Esophagus muscularis mucosa (tissue), 3 donors: ENCODE results near the gene GRIA4.

ENCODE experiments used
- POLR2A ChIP-seq: fragments of 450-650 bp; IDR thresholded peaks from one replicate; pipeline ENCODE4 v1.6.1; 2017; ENCODE audit warnings: antibody characterized with exemption, moderate library complexity, mild to moderate bottlenecking, low read depth
- TF ChIP-seq, protein P1 (sequence below), 3 experiments: fragments of 200-600 bp in 2 of 3; fragments of 450-650 bp in 1 of 3; sonication (generic) in 2 of 3; IDR thresholded peaks; one replicate each; pipeline ENCODE4 v1.5.1; 2017 to 2019; ENCODE audit warnings: antibody characterized with exemption in 3 of 3, mild to moderate bottlenecking in 2 of 3, moderate library complexity in 1 of 3

DNA sequence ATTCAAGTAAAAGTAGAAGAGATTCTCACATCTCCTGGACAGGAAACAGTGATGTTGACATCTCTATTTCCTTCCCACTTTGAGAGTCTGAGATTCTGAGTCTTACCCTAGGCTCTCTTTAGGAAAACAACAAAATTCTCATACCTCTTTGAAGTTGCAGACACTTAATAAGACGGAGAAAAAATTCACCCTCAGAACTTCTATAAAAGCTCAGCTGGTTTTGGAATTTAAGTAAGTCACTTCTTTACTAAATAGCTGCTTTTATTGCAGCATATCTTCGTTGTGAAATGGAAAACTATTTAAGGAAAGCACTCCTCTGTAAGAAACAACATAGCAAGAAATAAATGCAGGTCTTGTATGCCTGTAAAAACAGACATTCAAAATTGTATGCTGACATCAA lies 333.0 kb downstream of the GRIA4 start:
- no peak for TF ChIP-seq POLR2A
- TF ChIP-seq, protein P1, sequence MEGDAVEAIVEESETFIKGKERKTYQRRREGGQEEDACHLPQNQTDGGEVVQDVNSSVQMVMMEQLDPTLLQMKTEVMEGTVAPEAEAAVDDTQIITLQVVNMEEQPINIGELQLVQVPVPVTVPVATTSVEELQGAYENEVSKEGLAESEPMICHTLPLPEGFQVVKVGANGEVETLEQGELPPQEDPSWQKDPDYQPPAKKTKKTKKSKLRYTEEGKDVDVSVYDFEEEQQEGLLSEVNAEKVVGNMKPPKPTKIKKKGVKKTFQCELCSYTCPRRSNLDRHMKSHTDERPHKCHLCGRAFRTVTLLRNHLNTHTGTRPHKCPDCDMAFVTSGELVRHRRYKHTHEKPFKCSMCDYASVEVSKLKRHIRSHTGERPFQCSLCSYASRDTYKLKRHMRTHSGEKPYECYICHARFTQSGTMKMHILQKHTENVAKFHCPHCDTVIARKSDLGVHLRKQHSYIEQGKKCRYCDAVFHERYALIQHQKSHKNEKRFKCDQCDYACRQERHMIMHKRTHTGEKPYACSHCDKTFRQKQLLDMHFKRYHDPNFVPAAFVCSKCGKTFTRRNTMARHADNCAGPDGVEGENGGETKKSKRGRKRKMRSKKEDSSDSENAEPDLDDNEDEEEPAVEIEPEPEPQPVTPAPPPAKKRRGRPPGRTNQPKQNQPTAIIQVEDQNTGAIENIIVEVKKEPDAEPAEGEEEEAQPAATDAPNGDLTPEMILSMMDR (IDR thresholded peaks at IDR 0.05) = no peak
